Breast epithelium (tissue), 4 donors: ENCODE results near the gene DAB2IP. TPM values are rescaled to one million over a fixed set of nuclear protein-coding genes. Genes with fewer than 3 reads are reported as not detected.

Experiments
- DNase-seq, 2 donors: peaks; one replicate each; pipeline ENCODE4 v3.0.0-alpha.2; 2019; ENCODE audit warnings: low spot score in 2 of 2
- H3K27ac ChIP-seq, 2 donors: fragments of 200-600 bp; sonication (generic) in 1 of 2; one replicate each; pipeline ENCODE4 v1.5.1; 2016 to 2019; ENCODE audit warnings: mild to moderate bottlenecking in 1 of 2
- H3K27me3 ChIP-seq, 2 donors: fragments of 200-600 bp; sonication (generic) in 1 of 2; one replicate each; pipeline versions ENCODE4 v1.5.1 to v1.6.0; 2017 to 2019; ENCODE audit warnings: control low read depth in 1 of 2, mild to moderate bottlenecking in 1 of 2
- H3K36me3 ChIP-seq: fragments of 200-600 bp; one replicate; pipeline ENCODE4 v1.5.1; 2019
- H3K4me1 ChIP-seq, 2 donors: fragments of 200-600 bp; sonication (generic); one replicate each; pipeline ENCODE4 v1.5.1; 2016 to 2019; ENCODE audit warnings: control low read depth in 1 of 2
- H3K4me3 ChIP-seq, 3 donors: fragments of 200-600 bp; sonication (generic); 1 replicate in 2 of 3; 2 replicates in 1 of 3; pipeline ENCODE4 v1.5.1; 2016 to 2019; ENCODE audit warnings: mild to moderate bottlenecking in 3 of 3, moderate library complexity in 2 of 3
- H3K9me3 ChIP-seq, 2 donors: fragments of 200-600 bp; sonication (generic) in 1 of 2; one replicate each; pipeline ENCODE4 v1.5.1; 2016 to 2019; ENCODE audit warnings: control low read depth in 1 of 2
- CTCF ChIP-seq, 3 donors: fragments of 450-650 bp; IDR thresholded peaks; one replicate each; pipeline ENCODE4 v1.5.1; 2016 to 2017; ENCODE audit warnings: antibody characterized with exemption in 3 of 3, mild to moderate bottlenecking in 3 of 3, moderate library complexity in 3 of 3
- POLR2A ChIP-seq: fragments of 450-650 bp; IDR thresholded peaks from one replicate; pipeline ENCODE4 v1.6.1; 2016; ENCODE audit warnings: antibody characterized with exemption, mild to moderate bottlenecking, moderate library complexity
- POLR2AphosphoS5 ChIP-seq, 3 donors: sonication (generic); formaldehyde crosslinking; IDR thresholded peaks; one replicate each; pipeline ENCODE4 v1.6.1; 2017; ENCODE audit warnings: antibody characterized with exemption in 3 of 3
- intact Hi-C: fragments of 100-400 bp; cut with DNase I; formaldehyde crosslinking; loops from one replicate; pipeline ENCODE4 v1.15.1; 2023; ENCODE audit warnings: low total_unique reads
- total RNA-seq, 3 donors: library from RNA; depleted of rRNA; stranded (reverse); fragments of >200 nt; gene quantifications; one replicate each; pipeline ENCODE4 v1.1.0, GENCODE V29; 2016

The DAB2IP gene
- total RNA-seq, 3 donors from 2014 or later, result 16.0 to 56.0 (median 55.8) TPM

GRCh38 chr9:121645003-121645402 lies 6.4 kb upstream of the DAB2IP start:
- no peak for DNase-seq
- H3K27ac ChIP-seq, result no peak overlapping the region

GRCh38 chr9:121645853-121646807 lies 5.3 kb upstream of the DAB2IP start:
- DNase-seq, result no peak
- intact Hi-C loops, result no loop called here
- Histone ChIP-seq H3K4me1 (no peaks in the 10 kb centered on the region), H3K36me3 (no peaks in the 10 kb centered on the region), H3K27me3 (no peaks in the 10 kb centered on the region), H3K27ac (no peak overlapping the region), H3K4me3 (no peak overlapping the region), H3K9me3 (no peaks in the 10 kb centered on the region)
- TF ChIP-seq POLR2A, result no peak
- no peak for TF ChIP-seq POLR2AphosphoS5 (IDR thresholded peaks at IDR 0.05)
- TF ChIP-seq CTCF (IDR thresholded peaks at IDR 0.05), result no peak

More at GRCh38 chr9:121645003-121645402, 6.4 kb upstream of the DAB2IP start:
- intact Hi-C loops, result no loop called here
- no peak overlapping the region for H3K4me3 ChIP-seq
- TF ChIP-seq POLR2AphosphoS5 (IDR thresholded peaks at IDR 0.05) (no peak), POLR2A (no peak), CTCF (IDR thresholded peaks at IDR 0.05) (no peak)
- no peaks in the 10 kb centered on the region for H3K9me3 ChIP-seq
- H3K36me3 ChIP-seq, result no peaks in the 10 kb centered on the region
- H3K27me3 ChIP-seq, result no peaks in the 10 kb centered on the region
- H3K4me1 ChIP-seq, result no peaks in the 10 kb centered on the region

- no peak for DNase-seq
- Histone ChIP-seq H3K4me3 (no peak overlapping the region), H3K27ac (no peak overlapping the region), H3K36me3 (no peaks in the 10 kb centered on the region), H3K27me3 (no peaks in the 10 kb centered on the region), H3K9me3 (no peaks in the 10 kb centered on the region), H3K4me1 (peaks cover 0 to 4% of the 10 kb centered on the region in 2 donors)
- intact Hi-C loops, result no loop called here
- TF ChIP-seq POLR2AphosphoS5 (IDR thresholded peaks at IDR 0.05) (no peak), POLR2A (no peak), CTCF (IDR thresholded peaks at IDR 0.05) (no peak)
These were observed 4.4 kb upstream of the DAB2IP start for GRCh38 chr9:121646992-121647391.

GRCh38 chr9:121648172-121648571 lies 3.3 kb upstream of the DAB2IP start:
- Histone ChIP-seq H3K27me3 (no peaks in the 10 kb centered on the region), H3K9me3 (no peaks in the 10 kb centered on the region), H3K27ac (no peak overlapping the region), H3K4me1 (peaks cover 0 to 4% of the 10 kb centered on the region in 2 donors), H3K4me3 (no peak overlapping the region), H3K36me3 (no peaks in the 10 kb centered on the region)
- DNase-seq, result no peak
- TF ChIP-seq POLR2AphosphoS5 (IDR thresholded peaks at IDR 0.05), result no peak
- no peak for TF ChIP-seq POLR2A
- TF ChIP-seq CTCF (IDR thresholded peaks at IDR 0.05), result no peak
- intact Hi-C loops, result no loop called here

GRCh38 chr9:121648799-121649198 lies 2.6 kb upstream of the DAB2IP start:
- Histone ChIP-seq H3K9me3 (no peaks in the 10 kb centered on the region), H3K4me3 (no peak overlapping the region), H3K27ac (no peak overlapping the region), H3K36me3 (no peaks in the 10 kb centered on the region), H3K27me3 (no peaks in the 10 kb centered on the region), H3K4me1 (peaks cover 0 to 4% of the 10 kb centered on the region in 2 donors)
- DNase-seq, result no peak
- TF ChIP-seq CTCF (IDR thresholded peaks at IDR 0.05), result no peak
- TF ChIP-seq POLR2A, result no peak
- no peak for TF ChIP-seq POLR2AphosphoS5 (IDR thresholded peaks at IDR 0.05)
- intact Hi-C loops, result no loop called here
